ENCODE results near the gene GDI2.

DNA sequence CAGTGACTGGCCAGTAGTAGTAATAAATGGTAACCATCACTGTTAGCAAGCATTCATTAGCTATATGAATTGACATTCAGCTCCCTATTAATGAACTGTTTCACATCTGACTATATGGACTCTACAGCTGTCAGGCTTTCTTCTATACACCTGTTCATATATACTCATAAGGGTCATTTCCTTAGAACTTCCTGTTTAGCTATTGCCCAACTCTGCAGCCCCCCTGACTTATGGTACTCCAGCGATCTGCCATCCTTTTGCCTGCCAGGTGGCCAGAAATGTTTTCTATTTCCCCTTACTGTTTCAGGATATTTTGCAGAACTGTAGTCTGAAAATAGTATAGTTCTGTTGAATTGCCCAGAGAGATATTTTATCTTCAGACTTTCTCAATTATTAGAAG, 72.0 kb downstream of the GDI2 start:
- TF ChIP-seq, protein P1, sequence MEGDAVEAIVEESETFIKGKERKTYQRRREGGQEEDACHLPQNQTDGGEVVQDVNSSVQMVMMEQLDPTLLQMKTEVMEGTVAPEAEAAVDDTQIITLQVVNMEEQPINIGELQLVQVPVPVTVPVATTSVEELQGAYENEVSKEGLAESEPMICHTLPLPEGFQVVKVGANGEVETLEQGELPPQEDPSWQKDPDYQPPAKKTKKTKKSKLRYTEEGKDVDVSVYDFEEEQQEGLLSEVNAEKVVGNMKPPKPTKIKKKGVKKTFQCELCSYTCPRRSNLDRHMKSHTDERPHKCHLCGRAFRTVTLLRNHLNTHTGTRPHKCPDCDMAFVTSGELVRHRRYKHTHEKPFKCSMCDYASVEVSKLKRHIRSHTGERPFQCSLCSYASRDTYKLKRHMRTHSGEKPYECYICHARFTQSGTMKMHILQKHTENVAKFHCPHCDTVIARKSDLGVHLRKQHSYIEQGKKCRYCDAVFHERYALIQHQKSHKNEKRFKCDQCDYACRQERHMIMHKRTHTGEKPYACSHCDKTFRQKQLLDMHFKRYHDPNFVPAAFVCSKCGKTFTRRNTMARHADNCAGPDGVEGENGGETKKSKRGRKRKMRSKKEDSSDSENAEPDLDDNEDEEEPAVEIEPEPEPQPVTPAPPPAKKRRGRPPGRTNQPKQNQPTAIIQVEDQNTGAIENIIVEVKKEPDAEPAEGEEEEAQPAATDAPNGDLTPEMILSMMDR (IDR thresholded peaks at IDR 0.05) = no peak
- TF ChIP-seq POLR2AphosphoS5 (IDR thresholded peaks at IDR 0.05) = no peak
- TF ChIP-seq POLR2A (IDR thresholded peaks at IDR 0.05; ENCODE audit: low read depth) = no peak
- no peak for TF ChIP-seq EP300 (IDR thresholded peaks at IDR 0.05)

Data from esophagus muscularis mucosa (tissue), 4 donors.